OCI-LY7 (cell line): ENCODE data around the gene COL5A1. TPM values are rescaled to one million over a fixed set of nuclear protein-coding genes. Genes with fewer than 3 reads are reported as not detected.

Experiments used
- BruUV-seq: library from RNA; stranded (reverse); fragments of 400-500 nt; replicated peaks from 2 replicates; lab custom pipeline; 2021; lab: Mats Ljungman, UMichigan
- CTCF ChIA-PET: fragments of 300-600 bp; sonication (Branson Sonifier 250); formaldehyde crosslinking; loops from one replicate; lab custom pipeline; 2022; ENCODE audit warnings: antibody characterized with exemption; ENCODE audit not compliant: unreplicated experiment; lab: Charles Lee
- POLR2A ChIA-PET: fragments of 300-600 bp; sonication (Branson Sonifier 250); formaldehyde crosslinking; loops from one replicate; lab custom pipeline; 2022; ENCODE audit warnings: antibody characterized with exemption; lab: Charles Lee
- DNase-seq: peaks from one replicate; pipeline ENCODE4 v3.0.0-alpha.2; 2015; ENCODE audit warnings: low spot score
- H2AFZ ChIP-seq: fragments of 200-600 bp; sonication (generic), shearing (Covaris generic); 2 replicates; pipeline ENCODE4 v1.6.1; 2014; ENCODE audit warnings: mild to moderate bottlenecking, antibody characterized with exemption, low read length, moderate library complexity
- H3K27ac ChIP-seq: fragments of 200-600 bp; sonication (generic); 2 replicates; pipeline ENCODE4 v1.5.1; 2014; ENCODE audit warnings: mixed run types, low read depth, mild to moderate bottlenecking, moderate library complexity, low read length, inconsistent platforms; ENCODE audit not compliant: poor library complexity, severe bottlenecking
- H3K36me3 ChIP-seq: fragments of 200-600 bp; sonication (generic); 2 replicates; pipeline ENCODE4 v1.6.1; 2014; ENCODE audit warnings: mild to moderate bottlenecking, antibody characterized with exemption, low read length, moderate library complexity, mixed read lengths; ENCODE audit not compliant: insufficient read depth
- H3K4me1 ChIP-seq: fragments of 200-600 bp; sonication (generic); 2 replicates; pipeline ENCODE4 v1.5.1; 2014; ENCODE audit warnings: mild to moderate bottlenecking, low read length; ENCODE audit not compliant: insufficient read depth, poor library complexity, severe bottlenecking
- H3K4me2 ChIP-seq: fragments of 200-600 bp; sonication (generic); 2 replicates; pipeline ENCODE4 v1.6.1; 2014; ENCODE audit warnings: mild to moderate bottlenecking, low read length
- H3K4me3 ChIP-seq: fragments of 200-600 bp; sonication (generic); 2 replicates; pipeline ENCODE4 v1.5.1; 2014; ENCODE audit warnings: mild to moderate bottlenecking, low read depth, low read length; ENCODE audit not compliant: poor library complexity, severe bottlenecking
- H3K79me2 ChIP-seq: fragments of 200-600 bp; sonication (generic); 2 replicates; pipeline ENCODE4 v1.6.1; 2016; ENCODE audit warnings: low read depth, mild to moderate bottlenecking, low read length, moderate library complexity, mixed read lengths; ENCODE audit not compliant: insufficient read depth
- H3K9me2 ChIP-seq: fragments of 200-600 bp; sonication (generic); 2 replicates; pipeline ENCODE4 v1.6.1; 2016; ENCODE audit warnings: mild to moderate bottlenecking, low read length, mixed read lengths; ENCODE audit not compliant: insufficient read depth
- H3K9me3 ChIP-seq: fragments of 200-600 bp; sonication (generic); 2 replicates; pipeline ENCODE4 v1.6.1; 2014; ENCODE audit warnings: mild to moderate bottlenecking, mixed run types, low read length, mixed read lengths
- H4K20me1 ChIP-seq: fragments of 200-600 bp; sonication (generic); 2 replicates; pipeline ENCODE4 v1.6.1; 2014; ENCODE audit warnings: mild to moderate bottlenecking, antibody characterized with exemption, low read length, moderate library complexity, mixed read lengths; ENCODE audit not compliant: insufficient read depth
- EZH2phosphoT487 ChIP-seq: fragments of 200-600 bp; sonication (generic); IDR thresholded peaks from 2 replicates; pipeline ENCODE4 v1.6.1; 2018; ENCODE audit warnings: low read depth, borderline replicate concordance, mild to moderate bottlenecking, mixed run types, antibody characterized with exemption, low read length, moderate library complexity, mixed read lengths
- intact Hi-C: fragments of 100-400 bp; cut with micrococcal nuclease; formaldehyde crosslinking; loops from one replicate; pipeline ENCODE4 v1.10.0; 2022; ENCODE audit not compliant: unreplicated experiment
- total RNA-seq, 2 experiments: library from RNA; depleted of rRNA in 1 of 2; stranded (reverse); fragments of >200 nt in 1 of 2; shearing (Covaris generic) in 1 of 2; gene quantifications; 2 replicates each; pipeline ENCODE4 v1.2.3, GENCODE V29; 2014 to 2022
- TF ChIP-seq, protein P1 (sequence below): fragments of 200-600 bp; sonication (generic); conservative IDR thresholded peaks from 2 replicates; pipeline ENCODE4 v1.5.1; 2014; ENCODE audit warnings: mild to moderate bottlenecking, antibody characterized with exemption, low read length, moderate library complexity, mixed read lengths

COL5A1 gene
- total RNA-seq, 2 experiments from 2014 or later: 12.2 to 28.6 TPM

DNA sequence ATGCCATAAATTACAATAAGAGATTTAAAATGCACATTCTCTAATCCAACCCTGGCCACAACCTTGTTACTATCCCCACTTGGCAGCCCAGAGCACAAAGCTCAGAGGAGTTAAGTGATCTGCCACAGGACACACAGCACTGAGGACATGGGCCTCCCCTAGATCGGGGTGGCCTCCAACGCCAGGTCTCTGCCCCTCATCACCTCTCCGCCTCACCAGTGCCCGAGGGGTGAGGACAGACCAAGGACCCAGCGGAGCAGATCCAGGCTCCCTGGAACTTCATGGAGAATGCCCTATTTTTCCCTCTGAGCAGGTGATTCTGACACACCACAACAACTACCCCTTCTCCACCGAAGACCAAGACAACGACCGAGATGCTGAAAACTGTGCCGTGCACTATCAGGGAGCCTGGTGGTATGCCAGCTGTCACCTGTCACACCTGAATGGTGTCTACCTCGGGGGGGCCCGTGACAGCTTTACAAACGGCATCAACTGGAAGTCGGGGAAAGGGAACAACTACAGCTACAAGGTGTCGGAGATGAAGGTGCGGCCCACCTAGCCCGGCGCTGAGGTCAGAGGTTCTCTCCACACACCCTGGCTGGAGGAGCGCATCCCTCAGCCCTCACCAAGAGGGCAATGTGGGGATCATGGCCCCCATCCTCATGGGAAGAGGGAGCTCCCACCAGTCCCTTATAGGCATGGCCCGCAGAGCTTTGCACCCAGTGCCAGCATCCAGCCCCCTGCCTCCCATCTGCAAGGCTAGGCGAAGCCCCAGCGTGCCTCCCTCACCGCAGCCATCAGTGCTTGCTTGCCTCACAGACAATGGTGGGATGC, 226.5 kb downstream of the COL5A1 start:
- H3K27ac ChIP-seq: peak overlapping the region; percentile 83
- no peaks in the 10 kb centered on the region for H4K20me1 ChIP-seq
- H2AFZ ChIP-seq: no peak overlapping the region; the same call in 1 of the 2 replicates
- no peaks in the 10 kb centered on the region for H3K79me2 ChIP-seq
- H3K4me2 ChIP-seq: peak overlapping the region; percentile 55
- no peaks in the 10 kb centered on the region for H3K9me3 ChIP-seq
- no peaks in the 10 kb centered on the region for H3K9me2 ChIP-seq
- peak; percentile 37 for DNase-seq
- TF ChIP-seq, protein P1, sequence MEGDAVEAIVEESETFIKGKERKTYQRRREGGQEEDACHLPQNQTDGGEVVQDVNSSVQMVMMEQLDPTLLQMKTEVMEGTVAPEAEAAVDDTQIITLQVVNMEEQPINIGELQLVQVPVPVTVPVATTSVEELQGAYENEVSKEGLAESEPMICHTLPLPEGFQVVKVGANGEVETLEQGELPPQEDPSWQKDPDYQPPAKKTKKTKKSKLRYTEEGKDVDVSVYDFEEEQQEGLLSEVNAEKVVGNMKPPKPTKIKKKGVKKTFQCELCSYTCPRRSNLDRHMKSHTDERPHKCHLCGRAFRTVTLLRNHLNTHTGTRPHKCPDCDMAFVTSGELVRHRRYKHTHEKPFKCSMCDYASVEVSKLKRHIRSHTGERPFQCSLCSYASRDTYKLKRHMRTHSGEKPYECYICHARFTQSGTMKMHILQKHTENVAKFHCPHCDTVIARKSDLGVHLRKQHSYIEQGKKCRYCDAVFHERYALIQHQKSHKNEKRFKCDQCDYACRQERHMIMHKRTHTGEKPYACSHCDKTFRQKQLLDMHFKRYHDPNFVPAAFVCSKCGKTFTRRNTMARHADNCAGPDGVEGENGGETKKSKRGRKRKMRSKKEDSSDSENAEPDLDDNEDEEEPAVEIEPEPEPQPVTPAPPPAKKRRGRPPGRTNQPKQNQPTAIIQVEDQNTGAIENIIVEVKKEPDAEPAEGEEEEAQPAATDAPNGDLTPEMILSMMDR: no peak
- no peaks in the 10 kb centered on the region for H3K36me3 ChIP-seq
- H3K4me3 ChIP-seq: peak overlapping the region; percentile 6
- ChIA-PET CTCF (no interaction called here), POLR2A (interaction anchor here (0.7 to 1.2 kb wide), 2 partner anchors 31 to 63 kb away, joined by 4 to 5 read pairs; no protein-coding TSS in a partner anchor)
- BruUV-seq: no TSS peak
- intact Hi-C loops: loop anchor here (2.0 kb wide), 1 partner anchor 63 kb away; no protein-coding TSS in a partner anchor
- H3K4me1 ChIP-seq: peaks cover 37% of the 10 kb centered on the region

DNA sequence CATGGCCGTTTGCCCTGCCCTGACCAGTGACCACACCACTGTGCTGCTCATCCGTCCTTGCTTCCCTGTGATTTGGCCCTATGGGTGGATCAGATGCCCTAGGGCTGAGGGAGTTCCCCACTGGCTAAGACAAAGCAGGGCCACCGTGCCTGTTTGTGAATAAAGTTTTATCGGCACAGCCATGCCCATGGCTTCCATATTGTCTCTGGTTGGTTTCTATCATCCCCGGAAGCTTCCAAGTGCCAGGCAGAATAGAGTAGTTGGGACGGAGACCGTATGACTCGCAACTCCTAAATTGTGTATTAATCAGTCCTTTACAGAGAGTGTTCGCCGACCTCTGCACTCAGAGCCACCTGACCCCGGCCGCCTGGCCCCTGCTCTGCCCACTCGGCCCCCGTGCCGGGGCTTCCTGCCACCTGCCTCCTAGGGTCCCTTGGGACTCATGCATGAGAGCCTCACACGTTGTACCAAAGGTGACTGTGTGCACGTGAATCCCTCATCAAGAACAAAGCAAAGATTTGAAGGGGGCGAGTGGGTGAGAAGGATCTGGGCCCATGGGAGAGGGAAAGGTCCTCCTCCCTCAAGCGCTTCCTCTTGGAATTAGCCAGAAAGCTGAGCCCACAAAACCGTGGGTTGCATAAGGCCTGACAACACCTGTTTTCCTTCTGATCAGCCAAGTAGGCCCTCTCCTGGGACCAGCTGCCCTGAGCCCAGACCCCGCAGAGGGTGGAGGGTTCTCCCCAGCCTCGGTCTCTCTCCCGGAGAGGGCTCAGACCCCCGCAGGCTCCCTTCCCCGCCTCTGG, 227.3 kb downstream of the COL5A1 start:
- H3K4me3 ChIP-seq: peak overlapping the region; percentile 17
- no peaks in the 10 kb centered on the region for H3K36me3 ChIP-seq
- peak overlapping the region; percentile 55 for H3K4me2 ChIP-seq
- no peak for TF ChIP-seq EZH2phosphoT487
- TF ChIP-seq, protein P1: no peak
- H3K9me2 ChIP-seq: no peaks in the 10 kb centered on the region
- no peaks in the 10 kb centered on the region for H3K79me2 ChIP-seq
- ChIA-PET CTCF (no interaction called here), POLR2A (interaction anchor here (0.6 to 1.2 kb wide), 3 partner anchors 15 to 62 kb away, joined by 4 to 6 read pairs (median 5); no protein-coding TSS in a partner anchor)
- H3K9me3 ChIP-seq: no peaks in the 10 kb centered on the region
- no TSS peak for BruUV-seq
- no peaks in the 10 kb centered on the region for H4K20me1 ChIP-seq
- H3K27ac ChIP-seq: peak overlapping the region; percentile 83
- intact Hi-C loops: loop anchor here (2.0 kb wide), 1 partner anchor 62 kb away; no protein-coding TSS in a partner anchor
- H3K4me1 ChIP-seq: peaks cover 37% of the 10 kb centered on the region
- peak; percentile 97 for DNase-seq
- H2AFZ ChIP-seq: peak overlapping the region; percentile 62; the same call in 1 of the 2 replicates
